Liver (tissue), 9 donors: ENCODE data around the gene NINJ2. TPM values are rescaled to one million over a fixed set of nuclear protein-coding genes. Genes with fewer than 3 reads are reported as not detected.

Experiments used
- DNase-seq: peaks from one replicate; pipeline ENCODE4 v3.0.0-alpha.2; 2017; ENCODE audit warnings: low spot score
- H3K27ac ChIP-seq, 2 donors: one replicate each; pipeline ENCODE4 v1.7.0; 2013; ENCODE audit warnings: inconsistent platforms in 2 of 2, low read length in 2 of 2, control low read depth in 1 of 2, low read depth in 1 of 2, mild to moderate bottlenecking in 1 of 2
- H3K27me3 ChIP-seq, 4 donors: one replicate each; pipeline versions ENCODE4 v1.6.1 to v1.7.0; 2013; ENCODE audit warnings: low read length in 3 of 4, inconsistent platforms in 1 of 4, mild to moderate bottlenecking in 1 of 4, moderate library complexity in 1 of 4; ENCODE audit not compliant: control insufficient read depth in 4 of 4, insufficient read depth in 4 of 4
- H3K36me3 ChIP-seq, 4 donors: one replicate each; pipeline versions ENCODE4 v1.6.1 to v1.7.0; 2013; ENCODE audit warnings: low read length in 3 of 4, mild to moderate bottlenecking in 3 of 4, low read depth in 1 of 4, moderate library complexity in 1 of 4; ENCODE audit not compliant: control insufficient read depth in 4 of 4, insufficient read depth in 3 of 4
- H3K4me1 ChIP-seq, 4 donors: one replicate each; pipeline versions ENCODE4 v1.6.1 to v1.7.0; 2013; ENCODE audit warnings: low read length in 3 of 4, mild to moderate bottlenecking in 3 of 4, moderate library complexity in 1 of 4; ENCODE audit not compliant: control insufficient read depth in 4 of 4, insufficient read depth in 4 of 4
- H3K4me3 ChIP-seq, 3 donors: one replicate each; pipeline versions ENCODE4 v1.6.1 to v1.7.0; 2013; ENCODE audit warnings: low read length in 3 of 3, control low read depth in 1 of 3, low read depth in 1 of 3, mild to moderate bottlenecking in 1 of 3
- H3K9ac ChIP-seq, 2 donors: one replicate each; pipeline ENCODE4 v1.7.0; 2013; ENCODE audit warnings: low read length in 2 of 2, mild to moderate bottlenecking in 2 of 2, moderate library complexity in 2 of 2, control low read depth in 1 of 2, low read depth in 1 of 2
- H3K9me3 ChIP-seq, 4 donors: one replicate each; pipeline versions ENCODE4 v1.6.1 to v1.7.0; 2013; ENCODE audit warnings: low read length in 3 of 4; ENCODE audit not compliant: control insufficient read depth in 4 of 4
- ATF3 ChIP-seq: IDR thresholded peaks from 2 replicates; pipeline ENCODE4 v1.6.1; 2016; ENCODE audit warnings: antibody characterized with exemption
- CTCF ChIP-seq: fragments of 150-350 bp; IDR thresholded peaks from 2 replicates; pipeline ENCODE4 v1.5.1; 2017; ENCODE audit warnings: improper control_type of control experiment, low read depth, low read length; ENCODE audit not compliant: missing input control
- EGR1 ChIP-seq, 2 donors: IDR thresholded peaks; 2 replicates each; pipeline ENCODE4 v1.6.1; 2016 to 2018; ENCODE audit warnings: antibody characterized with exemption in 2 of 2, low read depth in 2 of 2
- FOXA2 ChIP-seq: IDR thresholded peaks from 2 replicates; pipeline ENCODE4 v1.6.1; 2016; ENCODE audit warnings: antibody characterized with exemption
- GABPA ChIP-seq, 2 donors: IDR thresholded peaks in 1 of 2; conservative IDR thresholded peaks in 1 of 2; 2 replicates each; pipeline ENCODE4 v1.6.1; 2016; ENCODE audit warnings: antibody characterized with exemption in 2 of 2, mild to moderate bottlenecking in 1 of 2, moderate library complexity in 1 of 2
- HNF4A ChIP-seq, 2 donors: conservative IDR thresholded peaks; 2 replicates each; pipeline ENCODE4 v1.6.1; 2016; ENCODE audit warnings: antibody characterized with exemption in 2 of 2, mild to moderate bottlenecking in 2 of 2
- HNF4G ChIP-seq: IDR thresholded peaks from 2 replicates; pipeline ENCODE4 v1.6.1; 2016; ENCODE audit warnings: antibody characterized with exemption
- JUND ChIP-seq, 2 donors: IDR thresholded peaks; 2 replicates each; pipeline ENCODE4 v1.6.1; 2016; ENCODE audit warnings: antibody characterized with exemption in 2 of 2
- MAX ChIP-seq: IDR thresholded peaks from 2 replicates; pipeline ENCODE4 v1.6.1; 2016; ENCODE audit warnings: antibody characterized with exemption
- NR2F2 ChIP-seq: IDR thresholded peaks from 2 replicates; pipeline ENCODE4 v1.6.1; 2016; ENCODE audit warnings: antibody characterized with exemption
- RXRA ChIP-seq, 2 donors: IDR thresholded peaks; 2 replicates each; pipeline ENCODE4 v1.6.1; 2017 to 2018; ENCODE audit warnings: antibody characterized with exemption in 2 of 2, mild to moderate bottlenecking in 1 of 2
- SP1 ChIP-seq: IDR thresholded peaks from 2 replicates; pipeline ENCODE4 v1.6.1; 2018; ENCODE audit warnings: antibody characterized with exemption, mild to moderate bottlenecking
- TAF1 ChIP-seq: conservative IDR thresholded peaks from 2 replicates; pipeline ENCODE4 v1.6.1; 2016; ENCODE audit warnings: antibody characterized with exemption, mild to moderate bottlenecking
- YY1 ChIP-seq: IDR thresholded peaks from 2 replicates; pipeline ENCODE4 v1.6.1; 2016; ENCODE audit warnings: antibody characterized with exemption, mild to moderate bottlenecking
- ZBTB33 ChIP-seq: IDR thresholded peaks from 2 replicates; pipeline ENCODE4 v1.6.1; 2016; ENCODE audit warnings: antibody characterized with exemption
- WGBS: extraction: QIAGEN DNeasy Blood & Tissue Kit; methylation state at CpG from one replicate; pipeline ENCODE4 v1.1.7; 2013; 5-methylcytosine and 5-hydroxymethylcytosine counted together
- polyA plus RNA-seq, 2 donors: library from polyadenylated mRNA; stranded (reverse) in 1 of 2; unstranded in 1 of 2; fragments of 200-250 nt in 1 of 2; fragments of >200 nt in 1 of 2; fragmentation: Nextera tagmentation in 1 of 2; extraction: Ambion mirVana in 1 of 2; gene quantifications; one replicate each; pipeline versions ENCODE4 v1.2.1 to v1.2.3, GENCODE V29; 2013 to 2015
- total RNA-seq, 2 donors: library from RNA; depleted of rRNA; stranded (reverse); fragments of >200 nt; gene quantifications; one replicate each; pipeline ENCODE4 v1.2.3, GENCODE V29; 2014
- donor health status: healthy.
- donor health status: healthy.
- donor health status: healthy.
- donor health status: healthy.
- donor health status: healthy.

The NINJ2 gene
- total and polyA plus RNA-seq, 4 donors: 6.7 to 16.5 (median 15.4) TPM

DNA sequence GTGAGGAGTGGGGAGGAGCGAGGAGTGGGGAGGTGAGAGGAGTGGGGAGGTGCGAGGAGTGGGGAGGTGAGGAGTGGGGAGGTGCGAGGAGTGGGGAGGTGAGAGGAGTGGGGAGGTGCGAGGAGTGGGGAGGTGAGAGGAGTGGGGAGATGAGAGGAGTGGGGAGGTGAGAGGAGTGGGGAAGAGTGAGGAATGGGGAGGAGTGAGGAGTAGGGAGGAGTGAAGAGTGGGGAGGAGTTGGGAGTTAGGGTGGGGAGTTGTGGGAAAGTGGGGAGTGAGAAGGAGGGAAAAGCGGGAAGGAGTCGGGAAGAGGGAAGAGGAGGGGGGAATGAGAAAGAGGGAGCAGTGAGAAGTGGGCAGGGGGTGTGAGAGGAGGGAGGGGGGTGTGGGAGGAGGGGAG lies 117.4 kb downstream of the NINJ2 start:
- no peak overlapping the region for H3K9ac ChIP-seq
- no peak overlapping the region for H3K27ac ChIP-seq
- WGBS: 80% methylated on average over 6 of the region's 6 CpGs
- no peaks in the 10 kb centered on the region for H3K36me3 ChIP-seq
- no peak for DNase-seq
- H3K9me3 ChIP-seq: no peaks in the 10 kb centered on the region
- TF ChIP-seq ATF3: no peak
- H3K27me3 ChIP-seq: no peaks in the 10 kb centered on the region
- no peak overlapping the region for H3K4me3 ChIP-seq
- peaks cover 0 to 6% (median 3%) of the 10 kb centered on the region in 4 donors for H3K4me1 ChIP-seq

DNA sequence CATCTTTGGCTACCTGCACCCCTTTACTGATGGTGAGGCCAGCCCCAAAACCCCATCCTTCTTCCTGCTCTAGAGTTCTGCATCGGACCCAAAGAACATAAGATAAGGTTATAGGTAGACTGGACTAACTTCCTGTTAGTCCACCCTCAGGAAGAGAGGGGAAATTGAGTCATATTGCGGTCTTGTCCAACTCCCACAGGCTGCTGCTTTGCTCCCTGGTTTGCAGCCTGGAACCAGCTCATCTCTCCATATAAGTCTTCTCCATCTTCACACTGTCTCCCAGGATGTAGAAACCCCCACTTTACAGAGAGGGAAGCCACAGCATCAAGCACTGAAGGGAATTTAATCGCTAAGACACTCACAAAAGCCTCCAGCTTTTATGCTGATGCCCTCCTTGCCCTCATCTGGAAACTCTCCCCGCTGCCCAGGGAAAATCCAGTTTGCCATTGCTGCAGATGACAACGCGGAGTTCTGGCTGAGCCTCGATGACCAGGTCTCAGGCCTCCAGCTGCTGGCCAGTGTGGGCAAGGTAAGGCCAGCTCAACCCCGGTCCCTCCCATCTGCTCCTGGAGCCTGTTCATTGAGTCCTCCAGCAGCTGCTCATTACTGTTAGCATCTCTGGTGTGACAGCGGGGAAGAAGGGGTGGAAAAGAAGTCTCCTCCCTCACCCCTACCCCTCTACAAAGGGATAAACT lies 118.2 kb downstream of the NINJ2 start:
- no peak for DNase-seq
- no peaks in the 10 kb centered on the region for H3K27me3 ChIP-seq
- no peak overlapping the region for H3K27ac ChIP-seq
- 76% methylated on average over 9 of the region's 9 CpGs for WGBS
- TF ChIP-seq CTCF (no peak), GABPA (IDR thresholded peaks at IDR 0.05 in 1 of 2, conservative IDR thresholded peaks at IDR 0.05 in 1 of 2) (no peak), ATF3 (no peak), JUND (IDR thresholded peaks at IDR 0.05) (no peak), HNF4G (no peak), EGR1 (IDR thresholded peaks at IDR 0.05; ENCODE audit: low read depth in 2 of 2) (no peak), NR2F2 (no peak), YY1 (no peak), HNF4A (conservative IDR thresholded peaks at IDR 0.05) (no peak), RXRA (IDR thresholded peaks at IDR 0.05) (no peak), SP1 (no peak)
- H3K4me1 ChIP-seq: peaks cover 0 to 6% (median 3%) of the 10 kb centered on the region in 4 donors
- no peaks in the 10 kb centered on the region for H3K9me3 ChIP-seq
- no peak overlapping the region for H3K4me3 ChIP-seq
- H3K9ac ChIP-seq: no peak overlapping the region
- no peaks in the 10 kb centered on the region for H3K36me3 ChIP-seq

DNA sequence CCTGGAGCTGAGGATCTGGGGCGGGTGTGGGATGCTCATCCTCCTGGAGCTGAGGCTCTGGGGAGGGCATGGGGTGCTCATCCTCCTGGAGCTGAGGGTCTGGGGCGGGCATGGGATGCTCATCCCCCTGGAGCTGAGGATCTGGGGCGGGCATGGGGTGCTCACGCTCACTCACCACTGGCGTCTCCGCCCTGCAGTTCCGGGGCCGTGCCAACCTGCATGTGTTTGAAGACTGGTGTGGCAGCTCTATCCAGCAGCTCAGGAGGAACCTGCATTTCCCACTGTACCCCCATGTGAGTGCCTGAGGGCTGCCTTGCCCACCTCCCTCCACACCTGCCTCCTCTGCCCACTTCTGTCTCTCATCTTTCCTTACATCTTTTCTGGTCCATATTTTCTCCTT lies 119.1 kb downstream of the NINJ2 start:
- H3K27me3 ChIP-seq: no peaks in the 10 kb centered on the region
- peaks cover 0 to 6% (median 3%) of the 10 kb centered on the region in 4 donors for H3K4me1 ChIP-seq
- no peak for DNase-seq

More for the DNA sequence above, 119.1 kb downstream of the NINJ2 start:
- Histone ChIP-seq H3K9ac (no peak overlapping the region), H3K36me3 (no peaks in the 10 kb centered on the region), H3K4me3 (no peak overlapping the region), H3K9me3 (no peaks in the 10 kb centered on the region), H3K27ac (no peak overlapping the region)
- WGBS: 88% methylated on average over 8 of the region's 8 CpGs
- TF ChIP-seq EGR1 (IDR thresholded peaks at IDR 0.05; ENCODE audit: low read depth in 2 of 2) (no peak), TAF1 (no peak), HNF4G (no peak), YY1 (no peak), FOXA2 (no peak), ZBTB33 (no peak), JUND (IDR thresholded peaks at IDR 0.05) (no peak), MAX (no peak), HNF4A (conservative IDR thresholded peaks at IDR 0.05) (no peak), CTCF (no peak), NR2F2 (no peak), RXRA (IDR thresholded peaks at IDR 0.05) (no peak)
